HUES48 (cell line): Measurements from ENCODE around the gene STRA8.

Experiments used
- H3K27ac ChIP-seq: one replicate; pipeline ENCODE4 v1.7.0; 2013; ENCODE audit warnings: low read depth, low read length, inconsistent platforms
- H3K27me3 ChIP-seq: 2 replicates; pipeline ENCODE4 v1.6.1; 2013; ENCODE audit warnings: mild to moderate bottlenecking, low read length; ENCODE audit not compliant: control insufficient read depth, insufficient read depth
- H3K36me3 ChIP-seq: 2 replicates; pipeline ENCODE4 v1.6.1; 2013; ENCODE audit warnings: low read length; ENCODE audit not compliant: control insufficient read depth, insufficient read depth
- H3K4me1 ChIP-seq: 2 replicates; pipeline ENCODE4 v1.6.1; 2013; ENCODE audit warnings: mild to moderate bottlenecking, low read length; ENCODE audit not compliant: control insufficient read depth, insufficient read depth
- H3K4me3 ChIP-seq: 2 replicates; pipeline ENCODE4 v1.5.1; 2013; ENCODE audit warnings: mild to moderate bottlenecking, low read depth, low read length
- H3K9ac ChIP-seq: 2 replicates; pipeline ENCODE4 v1.6.1; 2013; ENCODE audit warnings: mild to moderate bottlenecking, low read depth, low read length, moderate library complexity
- H3K9me3 ChIP-seq: 2 replicates; pipeline ENCODE4 v1.6.1; 2013; ENCODE audit warnings: low read length; ENCODE audit not compliant: control insufficient read depth, insufficient read depth

The STRA8 gene

GRCh38 chr7:135194494-135195095, 39.0 kb upstream of the STRA8 start:
- Histone ChIP-seq H3K27me3 (no peaks in the 10 kb centered on the region), H3K9ac (no peak overlapping the region), H3K4me3 (no peak overlapping the region), H3K9me3 (no peaks in the 10 kb centered on the region), H3K36me3 (peaks cover 20% of the 10 kb centered on the region), H3K4me1 (0 out of 2 replicates have a peak, but pooled peaks cover 2% of the 10 kb centered on the region), H3K27ac (no peak overlapping the region)

- Histone ChIP-seq H3K4me3 (no peak overlapping the region), H3K36me3 (peaks cover 21% of the 10 kb centered on the region), H3K27ac (no peak overlapping the region), H3K27me3 (no peaks in the 10 kb centered on the region), H3K4me1 (peaks cover 2% of the 10 kb centered on the region; the same call in 1 of the 2 replicates), H3K9me3 (no peaks in the 10 kb centered on the region), H3K9ac (no peak overlapping the region)
Observed at GRCh38 chr7:135195156-135195555, 38.5 kb upstream of the STRA8 start.

- peaks cover 28% of the 10 kb centered on the region for H3K36me3 ChIP-seq
- H3K27me3 ChIP-seq: no peaks in the 10 kb centered on the region
- no peak overlapping the region for H3K27ac ChIP-seq
- no peaks in the 10 kb centered on the region for H3K9me3 ChIP-seq
- H3K4me3 ChIP-seq: no peak overlapping the region
- H3K9ac ChIP-seq: no peak overlapping the region
- peaks cover 2% of the 10 kb centered on the region; the same call in 1 of the 2 replicates for H3K4me1 ChIP-seq
Observed at GRCh38 chr7:135195968-135196629, 37.5 kb upstream of the STRA8 start.

GRCh38 chr7:135197343-135197742, 36.3 kb upstream of the STRA8 start:
- Histone ChIP-seq H3K4me1 (peaks cover 2% of the 10 kb centered on the region; the same call in 1 of the 2 replicates), H3K4me3 (no peak overlapping the region), H3K27me3 (no peaks in the 10 kb centered on the region), H3K9me3 (no peaks in the 10 kb centered on the region), H3K36me3 (peaks cover 30% of the 10 kb centered on the region), H3K27ac (no peak overlapping the region), H3K9ac (no peak overlapping the region)

- H3K36me3 ChIP-seq: peaks cover 34% of the 10 kb centered on the region
- H3K9ac ChIP-seq: no peak overlapping the region
- H3K9me3 ChIP-seq: no peaks in the 10 kb centered on the region
- H3K27ac ChIP-seq: no peak overlapping the region
- no peaks in the 10 kb centered on the region for H3K27me3 ChIP-seq
- no peak overlapping the region for H3K4me3 ChIP-seq
- H3K4me1 ChIP-seq: peaks cover 2% of the 10 kb centered on the region; the same call in 1 of the 2 replicates
Observed at GRCh38 chr7:135197906-135198655, 35.6 kb upstream of the STRA8 start.

- Histone ChIP-seq H3K36me3 (peaks cover 44% of the 10 kb centered on the region), H3K9ac (no peak overlapping the region), H3K4me1 (peaks cover 2% of the 10 kb centered on the region; the same call in 1 of the 2 replicates), H3K9me3 (no peaks in the 10 kb centered on the region), H3K4me3 (no peak overlapping the region), H3K27me3 (no peaks in the 10 kb centered on the region), H3K27ac (no peak overlapping the region)
Observed at GRCh38 chr7:135199439-135199838, 34.2 kb upstream of the STRA8 start.

GRCh38 chr7:135200821-135201331, 32.8 kb upstream of the STRA8 start:
- Histone ChIP-seq H3K9ac (no peak overlapping the region), H3K4me3 (no peak overlapping the region), H3K4me1 (peaks cover 2% of the 10 kb centered on the region; the same call in 1 of the 2 replicates), H3K9me3 (no peaks in the 10 kb centered on the region), H3K27me3 (no peaks in the 10 kb centered on the region), H3K36me3 (peaks cover 49% of the 10 kb centered on the region), H3K27ac (no peak overlapping the region)

GRCh38 chr7:135201350-135201749, 32.3 kb upstream of the STRA8 start:
- H3K9ac ChIP-seq: no peak overlapping the region
- no peaks in the 10 kb centered on the region for H3K9me3 ChIP-seq
- no peaks in the 10 kb centered on the region for H3K27me3 ChIP-seq
- peaks cover 2% of the 10 kb centered on the region; the same call in 1 of the 2 replicates for H3K4me1 ChIP-seq
- H3K4me3 ChIP-seq: no peak overlapping the region
- peaks cover 49% of the 10 kb centered on the region for H3K36me3 ChIP-seq
- H3K27ac ChIP-seq: no peak overlapping the region

GRCh38 chr7:135204341-135204749, 29.3 kb upstream of the STRA8 start:
- no peaks in the 10 kb centered on the region for H3K27me3 ChIP-seq
- no peak overlapping the region for H3K4me3 ChIP-seq
- H3K27ac ChIP-seq: no peak overlapping the region
- no peaks in the 10 kb centered on the region for H3K9me3 ChIP-seq
- H3K36me3 ChIP-seq: peaks cover 44% of the 10 kb centered on the region
- no peak overlapping the region for H3K9ac ChIP-seq
- H3K4me1 ChIP-seq: peaks cover 2% of the 10 kb centered on the region; the same call in 1 of the 2 replicates

GRCh38 chr7:135204876-135205275, 28.8 kb upstream of the STRA8 start:
- H3K4me1 ChIP-seq: no peaks in the 10 kb centered on the region; the same call in 1 of the 2 replicates
- H3K9me3 ChIP-seq: no peaks in the 10 kb centered on the region
- no peaks in the 10 kb centered on the region for H3K27me3 ChIP-seq
- no peak overlapping the region for H3K4me3 ChIP-seq
- H3K9ac ChIP-seq: no peak overlapping the region
- H3K27ac ChIP-seq: no peak overlapping the region
- H3K36me3 ChIP-seq: peaks cover 44% of the 10 kb centered on the region
